ENCODE data around the gene TCAIM.

The TCAIM gene

DNA sequence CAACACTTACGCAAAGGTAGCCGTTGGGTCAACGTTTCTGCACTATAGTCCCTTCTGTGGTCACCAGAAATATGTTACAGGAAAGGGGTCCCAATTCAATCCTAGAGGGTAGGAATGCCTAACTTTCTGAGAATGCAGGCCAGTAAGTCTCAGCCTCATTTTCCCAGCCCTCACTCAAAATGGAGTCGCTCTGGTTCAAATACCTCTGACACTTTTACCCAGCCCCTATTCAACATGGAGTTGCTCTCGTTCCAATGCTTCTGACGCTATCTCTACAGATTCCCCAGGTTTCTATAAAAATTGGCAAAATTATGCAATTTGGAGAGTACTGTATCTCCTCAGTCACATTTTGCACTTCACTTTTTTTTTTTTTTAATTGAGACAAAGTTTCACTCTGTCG is 99.2 kb downstream of the TCAIM start:
- no peak overlapping the region for H3K4me3 ChIP-seq (ENCODE audit: low read depth, low read length)
- TF ChIP-seq CTCF (IDR thresholded peaks at IDR 0.05; ENCODE audit: low read depth, low read length, missing control alignments): no peak
- in situ Hi-C loops (cut with HindIII; ENCODE audit: low sequenced_read_pairs): no loop called here
- no peak for DNase-seq (ENCODE audit: low read depth)

DNA sequence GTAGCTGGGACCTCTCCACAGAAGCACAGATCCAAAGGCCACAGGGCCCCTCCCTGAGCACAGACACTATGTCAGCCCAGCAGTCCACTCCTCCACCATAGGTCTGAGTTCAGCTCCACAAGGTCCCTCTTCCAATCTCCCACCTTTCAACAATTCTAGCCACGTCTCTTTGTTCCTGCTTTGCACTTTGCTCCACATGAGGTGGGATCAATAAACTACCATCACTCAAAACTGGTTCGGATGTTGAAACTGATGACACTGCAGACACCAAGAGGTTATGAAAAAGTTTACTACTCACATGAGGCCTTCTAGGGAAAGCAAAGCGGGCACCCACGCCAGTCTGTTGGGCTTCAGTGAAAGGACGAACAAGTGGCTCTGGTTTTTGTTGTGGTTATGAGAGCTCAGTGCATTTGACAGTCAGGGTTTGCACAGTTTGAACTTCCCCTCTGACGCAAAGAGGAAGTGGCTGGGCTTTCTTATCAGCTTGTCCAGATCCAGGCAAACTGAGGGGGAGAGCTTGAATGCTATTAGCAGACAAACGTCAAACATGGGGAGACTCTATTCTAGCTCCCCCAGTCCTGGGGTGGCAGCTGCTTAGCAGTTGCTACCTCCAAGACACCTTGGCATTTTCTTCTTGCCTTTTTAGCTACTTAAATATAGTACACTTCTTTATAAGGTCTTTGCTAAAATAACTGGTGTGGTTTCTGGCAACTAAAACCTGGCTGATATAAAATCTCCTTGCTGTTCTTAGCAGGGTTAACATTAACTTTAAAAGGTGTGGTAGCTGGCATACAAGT is 101.1 kb downstream of the TCAIM start:
- no peak overlapping the region for H3K4me3 ChIP-seq (ENCODE audit: low read depth, low read length)
- in situ Hi-C loops (cut with HindIII; ENCODE audit: low sequenced_read_pairs): no loop called here
- DNase-seq (ENCODE audit: low read depth): no peak
- no peak for TF ChIP-seq CTCF (IDR thresholded peaks at IDR 0.05; ENCODE audit: low read depth, low read length, missing control alignments)

GRCh38 chr3:44442596-44443309 is 104.2 kb downstream of the TCAIM start:
- no peak for TF ChIP-seq CTCF (IDR thresholded peaks at IDR 0.05; ENCODE audit: low read depth, low read length, missing control alignments)
- H3K4me3 ChIP-seq (ENCODE audit: low read depth, low read length): no peak overlapping the region
- in situ Hi-C loops (cut with HindIII; ENCODE audit: low sequenced_read_pairs): no loop called here
- no peak for DNase-seq (ENCODE audit: low read depth)

DNA sequence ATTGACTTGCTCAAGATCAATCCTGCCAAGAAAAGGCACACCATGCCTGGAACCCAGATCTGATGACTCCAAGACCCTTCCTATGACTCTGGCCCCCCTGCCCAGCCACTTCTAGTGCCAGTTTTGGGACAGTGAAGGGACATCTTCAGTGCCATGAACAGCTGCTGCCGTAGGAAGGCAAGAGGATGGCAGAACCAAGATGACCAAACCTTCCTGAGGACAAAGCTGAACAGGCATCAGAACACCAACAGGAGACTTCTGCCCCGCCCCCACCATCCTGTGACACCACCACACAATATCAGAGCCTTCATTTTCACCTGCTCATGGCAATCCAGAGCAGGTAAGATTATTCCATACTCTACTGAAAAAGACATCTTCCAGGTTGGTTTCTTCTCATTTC is 105.9 kb downstream of the TCAIM start:
- in situ Hi-C loops (cut with HindIII; ENCODE audit: low sequenced_read_pairs): no loop called here
- no peak for TF ChIP-seq CTCF (IDR thresholded peaks at IDR 0.05; ENCODE audit: low read depth, low read length, missing control alignments)

GRCh38 chr3:44444896-44445691 is 106.5 kb downstream of the TCAIM start:
- no peak overlapping the region for H3K4me3 ChIP-seq (ENCODE audit: low read depth, low read length)
- in situ Hi-C loops (cut with HindIII; ENCODE audit: low sequenced_read_pairs): no loop called here
- DNase-seq (ENCODE audit: low read depth): no peak
- no peak for TF ChIP-seq CTCF (IDR thresholded peaks at IDR 0.05; ENCODE audit: low read depth, low read length, missing control alignments)

More for the DNA sequence above, 105.9 kb downstream of the TCAIM start:
- no peak overlapping the region for H3K4me3 ChIP-seq (ENCODE audit: low read depth, low read length)
- DNase-seq (ENCODE audit: low read depth): no peak

- in situ Hi-C loops (cut with HindIII; ENCODE audit: low sequenced_read_pairs): no loop called here
Observed at GRCh38 chr3:44445786-44446185, 107.2 kb downstream of the TCAIM start.

More at GRCh38 chr3:44445786-44446185, 107.2 kb downstream of the TCAIM start:
- H3K4me3 ChIP-seq (ENCODE audit: low read depth, low read length): no peak overlapping the region
- TF ChIP-seq CTCF (IDR thresholded peaks at IDR 0.05; ENCODE audit: low read depth, low read length, missing control alignments): no peak
- DNase-seq (ENCODE audit: low read depth): no peak
